Islet of Langerhans (tissue), 1 donor: ENCODE data around the gene TMEM18.
A peak's percentile ranks its signal among the peaks of the same experiment; 100 is the strongest.
"Not testable (repeated sequence)": the region's sequence is repeated elsewhere in the genome, so short reads cannot be mapped to it uniquely, and the experiment has no call there.

ENCODE experiments used
- FAIRE-seq: peaks from one replicate; lab custom pipeline; 2011; peaks lifted over from hg19 to GRCh38; lab: Jason Lieb, UNC

Gene TMEM18

DNA sequence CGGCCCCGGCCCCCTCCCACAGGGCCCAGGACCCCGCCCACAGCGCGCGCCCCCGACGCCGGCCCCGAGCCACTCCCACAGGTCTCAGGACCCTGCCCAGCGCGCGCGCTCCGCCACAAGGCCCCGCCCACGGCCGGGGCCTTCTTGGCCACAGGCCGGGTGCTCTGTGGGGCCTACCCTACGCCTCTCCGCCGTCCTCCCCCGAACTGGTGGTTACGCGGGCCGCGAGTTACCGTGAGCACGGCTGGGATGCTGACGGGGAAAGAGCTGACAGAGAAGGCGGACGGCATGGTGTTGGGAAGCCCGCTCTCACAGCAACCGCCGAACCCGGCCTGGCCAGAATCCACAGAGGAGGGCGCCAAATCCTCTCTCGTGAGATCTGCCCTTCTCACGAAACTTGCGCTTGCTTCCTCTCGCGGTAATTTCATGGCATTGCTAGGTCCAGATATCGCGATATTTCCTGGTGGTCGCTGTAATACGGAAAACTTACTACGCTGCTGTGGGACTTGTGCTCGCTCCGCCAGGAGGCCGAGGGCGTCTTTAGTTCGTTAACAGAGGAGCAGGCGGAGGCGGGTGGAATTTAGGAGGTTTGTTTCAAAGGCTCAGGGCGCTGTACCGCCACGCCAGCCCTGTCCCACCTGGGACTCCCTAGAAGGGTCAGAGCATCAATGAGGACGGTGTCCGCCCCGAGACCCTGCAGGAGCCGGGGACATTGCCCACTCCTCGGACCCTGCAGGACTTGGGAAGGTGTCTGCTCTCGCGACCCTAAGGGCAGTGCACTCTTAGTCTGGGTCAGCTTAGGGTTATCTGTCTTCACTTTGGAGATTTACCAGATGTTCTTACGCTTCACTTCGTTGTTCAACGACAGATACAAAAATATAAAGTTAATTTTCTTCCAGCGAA lies at the start of gene TMEM18:
Gene TMEM18 (minus strand): TSS at position 351 of the 903 bp plus-strand sequence. CDS start 61 bp downstream, at position 290.
- FAIRE-seq = peak; percentile 43

DNA sequence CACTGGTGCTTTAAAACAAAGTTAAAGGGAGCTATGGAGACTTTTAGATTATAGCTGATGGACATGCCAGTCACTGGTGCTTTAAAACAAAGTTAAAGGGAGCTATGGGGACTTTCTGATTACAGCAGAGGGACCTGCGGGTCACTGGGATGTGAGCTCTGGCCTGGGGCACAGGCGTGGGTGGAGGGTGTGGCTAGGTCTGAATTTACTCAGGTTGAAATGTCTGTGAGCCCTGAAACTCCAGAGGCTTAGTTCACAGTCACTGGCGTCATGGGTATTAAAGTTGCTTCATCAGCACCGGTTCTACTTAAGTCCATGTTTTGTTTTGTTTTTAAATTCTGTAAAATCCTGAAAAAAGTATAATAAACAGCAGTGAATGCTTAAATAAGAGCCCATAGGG lies 49.0 kb upstream of the TMEM18 start:
- FAIRE-seq = no peak

DNA sequence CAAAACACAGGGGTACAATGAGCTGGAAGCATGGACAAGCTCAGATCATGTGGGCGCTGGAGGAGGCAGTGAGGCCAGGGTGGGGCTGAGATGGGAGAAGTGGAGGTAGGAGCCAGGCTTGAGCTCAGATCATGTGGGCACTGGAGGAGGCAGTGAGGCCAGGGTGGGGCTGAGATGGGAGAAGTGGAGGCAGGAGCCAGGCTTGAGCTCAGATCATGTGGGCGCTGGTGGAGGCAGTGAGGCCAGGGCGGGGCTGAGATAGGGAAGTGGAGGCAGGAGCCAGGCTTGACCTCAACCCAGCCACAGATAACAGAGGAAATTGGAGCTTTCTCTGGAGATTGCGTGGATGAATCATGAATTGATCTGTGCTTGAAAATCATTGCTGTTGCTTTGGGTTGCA lies 48.3 kb upstream of the TMEM18 start:
- FAIRE-seq = no peak

DNA sequence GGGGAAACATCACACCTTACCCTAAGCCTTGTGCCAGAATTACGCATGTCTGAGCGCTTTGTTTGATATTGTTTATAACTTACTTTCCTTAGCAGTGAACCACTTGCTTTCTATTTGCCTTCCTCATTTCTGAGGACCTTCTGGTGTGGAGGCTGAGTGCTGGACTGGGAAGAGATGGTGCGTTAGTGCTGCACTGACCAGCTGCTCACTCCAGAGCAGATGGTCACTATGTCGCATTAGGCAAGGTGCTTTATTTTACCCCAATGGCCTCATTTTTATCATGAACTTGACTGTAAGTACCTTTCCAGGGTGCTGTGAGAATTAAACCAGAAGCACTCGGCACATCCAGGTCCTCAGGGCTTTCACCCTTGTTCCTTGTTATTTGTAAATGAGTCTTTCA lies 46.6 kb upstream of the TMEM18 start:
- no peak for FAIRE-seq

DNA sequence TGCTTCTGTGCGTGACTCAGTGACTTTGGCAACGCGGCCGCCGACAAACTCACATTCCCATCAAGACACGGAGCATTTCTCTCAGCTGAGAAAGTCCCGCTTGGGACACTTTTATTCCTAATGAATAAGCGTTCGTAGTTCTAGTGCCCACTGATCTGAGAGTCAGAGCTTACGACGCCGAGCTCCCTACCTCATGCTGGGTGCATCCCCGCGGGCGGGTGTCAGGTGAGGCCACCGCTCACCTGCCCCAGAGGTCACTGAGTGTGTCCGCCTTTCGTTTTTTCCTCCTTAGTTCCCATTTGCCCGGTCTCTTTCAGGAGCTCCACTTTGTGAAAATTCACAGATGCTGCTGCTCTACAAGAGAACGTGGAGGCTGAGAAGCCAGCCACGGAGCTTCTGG lies 43.6 kb upstream of the TMEM18 start:
- FAIRE-seq = no peak

DNA sequence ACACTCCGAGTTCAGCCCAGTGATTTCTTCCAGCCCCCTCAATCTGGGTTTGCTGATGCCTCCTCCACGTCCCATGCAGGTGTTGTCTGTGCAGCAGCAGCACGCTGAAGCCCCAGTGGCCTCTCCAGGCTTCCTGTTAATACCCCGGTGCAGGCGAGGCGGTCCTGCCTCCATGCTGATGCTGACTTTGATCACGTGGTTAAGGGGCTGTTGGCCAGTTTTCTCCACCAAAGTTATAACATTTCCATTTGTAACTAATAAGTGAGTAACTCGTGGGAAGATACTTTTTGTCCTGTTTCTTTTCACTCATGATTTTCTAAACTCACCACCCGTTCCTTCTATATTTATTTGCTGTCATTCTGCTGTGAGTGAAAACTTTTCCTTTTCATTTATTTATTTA lies 42.5 kb upstream of the TMEM18 start:
- FAIRE-seq = no peak

DNA sequence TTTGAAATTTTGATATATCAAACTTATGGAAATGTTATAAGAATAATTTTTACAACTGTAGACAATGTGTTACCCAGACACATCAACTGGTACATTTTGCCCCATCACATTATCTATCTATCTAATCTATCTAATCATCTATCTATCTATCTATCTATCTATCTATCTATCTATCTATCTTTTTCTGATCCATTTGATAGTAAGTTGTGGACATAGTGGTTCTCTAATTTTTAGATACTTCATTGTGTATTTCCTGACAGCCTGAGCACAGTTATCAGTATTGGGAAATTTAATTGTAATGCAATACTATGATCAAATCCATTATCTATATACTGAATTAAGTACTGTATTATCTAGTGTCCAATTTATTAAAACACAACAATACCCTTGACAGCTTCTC lies 42.0 kb upstream of the TMEM18 start:
- no peak for FAIRE-seq

DNA sequence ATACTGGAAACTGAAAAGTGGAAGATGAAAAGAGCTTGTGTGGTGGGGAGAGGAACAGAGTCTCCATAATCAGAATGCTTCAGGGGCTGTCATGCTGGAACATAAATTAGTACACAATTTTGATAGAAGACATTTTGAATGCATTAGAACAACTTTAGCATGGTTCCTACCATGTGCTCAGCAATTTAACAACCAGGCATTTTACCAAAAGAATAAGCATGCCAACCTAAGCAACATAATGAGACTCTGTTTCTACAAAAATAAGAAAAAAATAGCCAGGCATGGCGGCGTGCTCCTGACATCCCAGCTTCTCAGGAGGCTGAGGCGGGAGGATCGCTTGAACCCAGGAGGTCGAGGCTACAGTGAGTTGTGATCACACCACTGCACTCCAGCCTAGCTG lies 40.5 kb upstream of the TMEM18 start:
- no peak for FAIRE-seq

DNA sequence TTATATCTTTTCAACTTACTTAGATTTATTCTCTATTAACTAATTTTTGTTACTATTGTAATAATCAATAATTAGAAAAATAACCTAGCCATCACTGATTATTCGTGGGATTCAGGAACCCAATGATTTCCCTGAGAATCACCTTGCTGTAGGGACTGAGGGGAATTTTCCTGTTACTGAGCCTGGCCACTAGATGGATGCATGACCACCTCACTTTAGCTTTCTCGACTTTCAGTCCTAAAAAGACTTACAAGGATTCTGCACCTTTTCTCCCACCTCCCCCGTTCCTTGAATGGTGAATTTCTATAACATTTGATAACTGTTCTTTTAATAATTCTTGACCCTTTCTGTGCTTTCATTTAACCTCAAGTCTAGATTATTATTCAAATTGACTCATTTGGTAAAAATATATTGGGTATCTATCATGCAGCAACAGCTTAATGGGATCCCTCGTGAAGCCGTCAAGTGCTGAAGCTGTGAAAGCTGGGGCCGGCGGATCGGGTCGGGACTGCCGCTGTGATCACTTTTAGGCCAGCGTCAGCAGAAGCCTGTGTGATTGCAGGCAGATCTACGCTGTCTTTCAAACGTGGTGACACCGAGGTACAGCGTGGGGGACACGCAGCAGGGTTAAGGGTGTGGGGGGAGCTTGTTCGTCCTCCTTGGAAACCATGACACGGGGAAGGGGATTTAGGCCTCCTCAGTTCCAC lies 38.8 kb upstream of the TMEM18 start:
- no peak for FAIRE-seq

DNA sequence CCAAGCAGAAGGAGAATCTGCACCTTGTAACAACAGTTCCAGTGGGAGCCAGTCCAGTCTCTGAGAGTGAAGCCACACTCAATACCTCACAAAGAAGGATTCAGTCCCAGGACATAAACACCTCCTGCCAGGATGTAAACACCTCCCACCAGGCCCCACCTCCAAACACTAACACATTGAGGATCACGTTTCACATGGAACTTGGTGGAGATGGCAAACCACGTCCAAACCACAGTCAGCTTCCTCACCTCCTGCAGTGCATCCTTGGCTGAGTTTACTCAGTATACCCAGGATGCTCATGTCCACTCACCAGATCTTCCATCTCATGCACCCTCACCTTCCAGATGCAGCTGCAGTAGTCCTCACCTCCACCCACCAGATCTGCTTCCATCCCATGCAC lies 37.8 kb upstream of the TMEM18 start:
- FAIRE-seq = no peak

DNA sequence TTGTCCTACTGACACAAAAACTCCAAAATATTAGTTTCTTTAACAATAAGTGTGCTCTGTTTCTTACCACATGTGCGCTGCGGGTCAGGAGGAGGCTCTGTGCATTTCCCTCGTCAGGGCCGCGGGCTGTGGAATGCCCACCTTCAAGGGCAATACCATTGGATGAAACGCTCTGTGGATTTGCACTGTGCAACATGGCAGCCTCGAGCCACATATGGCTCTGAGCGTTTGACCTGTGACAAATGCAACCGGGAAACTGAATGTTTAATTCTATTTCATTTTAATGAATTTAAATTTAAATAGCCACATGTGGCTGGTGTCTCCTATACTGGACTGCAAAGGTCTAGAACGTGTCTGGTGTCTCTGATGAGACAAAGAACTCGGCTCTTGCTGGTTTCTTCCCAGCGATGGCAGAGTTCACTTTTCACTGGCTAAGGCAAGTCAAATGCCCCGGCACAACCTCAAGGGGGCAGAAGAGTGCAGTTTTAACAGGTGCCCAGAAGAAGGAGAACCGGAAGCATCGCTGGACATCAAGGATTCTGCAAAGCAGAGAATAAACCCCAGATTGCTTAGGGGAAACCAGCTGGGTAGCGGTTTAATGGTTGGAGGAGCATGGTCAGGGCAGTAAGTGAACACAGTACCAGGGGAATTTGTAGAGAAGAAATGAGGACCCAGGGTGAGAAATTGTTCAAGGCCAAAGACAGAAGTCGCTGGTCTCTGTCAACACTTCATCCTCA lies 37.0 kb upstream of the TMEM18 start:
- peak; percentile 83 for FAIRE-seq

DNA sequence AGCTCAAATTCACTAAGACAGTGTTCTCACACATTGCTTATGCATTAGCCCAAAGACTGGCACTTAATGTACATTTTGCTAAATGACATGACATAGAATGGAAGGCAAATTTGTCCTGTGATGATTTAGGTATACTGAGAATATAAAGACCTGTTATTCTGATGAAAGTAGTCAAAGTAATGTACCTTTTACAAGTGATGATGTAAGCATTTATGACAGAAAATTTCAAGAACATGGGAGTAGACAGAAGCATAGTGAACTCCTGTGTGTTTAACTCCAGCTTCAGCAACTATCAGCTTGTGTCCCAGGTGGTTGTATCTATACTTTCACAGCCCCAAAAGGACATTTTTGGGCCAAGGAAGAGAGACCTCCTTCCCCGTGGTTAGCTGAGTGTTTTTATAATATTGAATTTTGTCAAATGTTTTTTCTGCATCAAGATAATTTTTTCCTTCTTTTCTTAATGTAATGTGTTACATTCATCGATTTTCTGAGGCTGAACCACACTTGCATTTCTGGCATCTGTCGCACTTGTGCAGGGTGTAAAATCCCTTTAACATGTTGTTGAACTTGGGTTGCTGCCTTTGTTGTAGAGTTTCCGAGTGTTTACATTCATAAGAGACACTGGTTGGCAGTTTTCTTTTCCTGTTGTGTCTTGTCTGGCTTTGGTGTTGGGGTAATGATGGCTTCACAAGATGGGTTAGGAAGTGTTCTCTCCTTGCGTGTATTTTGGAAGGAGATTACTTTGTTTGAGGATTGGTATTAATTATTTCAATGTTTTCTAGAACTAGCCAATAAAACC lies 33.9 kb upstream of the TMEM18 start:
- FAIRE-seq = no peak

DNA sequence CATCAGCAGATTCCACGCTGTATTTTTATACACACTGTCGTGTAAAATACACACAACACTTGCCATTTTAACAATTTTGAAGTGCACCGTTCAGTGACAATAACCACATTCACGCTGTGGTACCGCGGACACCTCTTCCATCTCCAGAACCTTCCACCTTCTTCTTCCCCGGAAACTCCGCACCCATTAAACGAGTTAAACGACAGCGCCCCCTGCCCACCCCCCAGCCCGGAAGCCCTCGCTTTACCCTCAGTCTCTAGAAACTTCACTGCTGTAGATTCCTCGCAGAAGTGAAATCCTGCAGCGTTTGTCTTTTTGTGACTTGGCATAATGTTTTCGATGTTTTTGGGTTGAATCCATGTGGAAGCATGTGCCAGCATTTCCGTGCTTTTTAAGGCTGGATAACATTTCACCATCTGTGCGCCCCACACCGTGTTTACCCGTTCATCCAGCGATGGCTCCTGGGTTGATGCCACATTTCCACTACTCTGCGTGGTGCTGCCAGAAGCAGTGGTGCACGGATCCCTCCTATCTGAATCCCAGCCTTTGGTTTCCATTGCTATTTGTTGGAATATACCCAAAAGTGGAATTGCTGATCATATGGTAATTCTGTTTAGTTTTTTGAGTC lies 32.0 kb upstream of the TMEM18 start:
- no peak for FAIRE-seq

DNA sequence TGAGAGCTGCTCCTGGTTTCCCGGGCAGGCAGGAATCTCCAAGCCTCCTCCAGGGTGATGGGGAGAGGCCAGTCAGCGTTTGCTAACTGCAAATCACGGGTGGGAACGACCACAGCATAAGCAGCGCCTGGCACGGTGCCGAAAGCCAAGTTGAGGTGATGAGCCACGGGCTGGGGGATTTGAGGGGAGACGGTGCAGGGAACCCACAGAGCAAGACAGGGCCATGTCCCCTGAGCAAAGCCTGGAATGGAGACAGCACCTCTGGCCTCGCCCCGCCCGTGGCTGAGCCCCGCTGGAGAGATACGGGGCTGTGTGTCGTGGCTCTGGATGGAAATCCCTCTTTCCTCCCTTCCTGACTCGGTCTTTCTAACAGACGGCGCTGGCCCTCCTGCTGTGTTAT lies 31.5 kb upstream of the TMEM18 start:
- FAIRE-seq = no peak

DNA sequence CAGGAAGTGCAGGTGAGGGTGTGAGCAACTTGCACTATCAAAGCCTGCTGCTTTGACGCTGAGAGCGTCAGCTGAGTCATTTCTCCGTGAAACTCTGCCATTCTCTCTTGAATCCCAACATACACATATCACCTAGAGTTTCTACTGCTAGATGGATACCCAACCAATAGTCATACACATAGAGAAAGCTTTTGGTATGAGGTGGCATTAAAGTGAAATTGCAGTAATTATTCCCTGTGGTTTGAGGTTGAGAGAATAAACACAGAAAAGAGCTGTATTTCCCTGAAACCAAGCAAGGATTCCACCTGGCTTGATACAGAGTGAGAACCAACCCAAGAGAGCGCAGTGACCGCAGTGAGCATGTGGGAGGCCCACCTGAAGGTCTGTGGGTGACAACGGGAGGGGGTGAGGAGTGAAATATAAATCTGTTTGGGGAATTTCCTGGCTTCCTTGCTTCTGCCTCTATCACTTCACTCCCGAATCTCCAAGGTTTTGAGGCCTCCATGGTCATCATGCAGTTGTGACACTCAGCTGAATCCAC lies 28.8 kb upstream of the TMEM18 start:
- FAIRE-seq = no peak

DNA sequence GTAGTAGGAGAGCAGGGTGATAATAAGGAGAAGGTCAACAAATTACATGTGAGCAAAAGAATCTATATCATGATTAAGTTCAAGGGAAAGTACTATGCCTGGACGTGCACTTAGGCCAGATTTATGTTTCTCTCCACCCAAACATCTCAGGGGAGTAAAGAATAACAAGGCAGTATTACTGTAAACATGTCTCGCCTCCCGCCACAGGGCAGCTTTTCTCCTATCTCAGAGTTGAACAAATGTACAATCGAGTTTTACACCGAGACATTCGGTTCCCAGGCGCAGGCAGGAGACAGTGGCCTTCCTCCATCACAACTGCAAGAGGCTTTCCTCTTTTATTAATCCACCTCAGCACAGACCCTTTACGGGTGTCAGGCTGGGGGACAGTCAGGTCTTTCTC lies 25.6 kb upstream of the TMEM18 start:
- not testable (repeated sequence) for FAIRE-seq

DNA sequence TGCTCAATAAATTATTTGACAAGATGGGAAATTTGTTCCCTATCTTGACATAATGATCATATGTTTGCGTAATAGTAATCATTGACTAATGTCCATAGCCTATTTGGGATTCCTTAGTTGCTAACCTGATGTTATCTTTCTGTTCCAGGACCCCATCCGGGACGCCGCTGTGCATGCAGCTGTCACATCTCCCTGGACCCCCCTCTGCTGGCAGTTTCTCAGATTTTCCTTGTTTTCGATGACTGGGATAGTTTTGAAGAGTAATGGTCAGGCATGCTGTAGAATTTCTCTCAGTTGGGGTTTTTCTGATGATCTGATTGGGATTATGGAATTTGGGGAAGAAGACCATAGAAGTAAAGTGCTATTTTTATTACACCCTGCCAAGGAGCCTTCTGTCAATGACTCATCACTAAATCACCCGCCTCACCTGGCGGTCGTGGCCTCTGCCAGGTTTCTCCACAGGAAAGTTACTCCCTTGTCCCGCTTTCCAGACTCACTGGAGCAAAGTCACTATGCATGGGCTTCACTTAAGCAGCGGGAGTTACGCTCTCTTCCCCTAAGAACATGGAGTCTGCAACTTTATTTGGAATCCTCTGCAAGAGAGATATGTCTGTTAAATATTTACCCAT lies 19.9 kb upstream of the TMEM18 start:
- FAIRE-seq = no peak

DNA sequence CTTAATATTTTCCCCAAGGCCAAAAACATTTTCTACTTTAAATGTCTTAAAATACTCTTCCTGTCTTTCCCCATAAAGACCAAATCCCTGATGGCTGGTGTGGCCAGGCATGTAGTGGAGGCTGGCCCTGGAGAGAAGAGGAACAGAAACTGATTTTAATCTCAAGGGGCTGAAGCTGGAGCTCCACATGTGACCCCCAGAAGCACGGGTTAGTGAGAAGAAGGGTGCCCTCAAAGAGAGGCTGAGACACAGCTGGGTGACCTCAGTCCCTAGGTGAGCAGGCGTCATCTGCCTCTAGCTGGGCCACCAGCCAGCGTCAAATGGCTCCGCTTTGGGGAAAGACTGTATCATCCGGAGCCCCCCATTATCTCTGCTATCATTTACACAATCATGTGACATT lies 19.3 kb upstream of the TMEM18 start:
- no peak for FAIRE-seq

DNA sequence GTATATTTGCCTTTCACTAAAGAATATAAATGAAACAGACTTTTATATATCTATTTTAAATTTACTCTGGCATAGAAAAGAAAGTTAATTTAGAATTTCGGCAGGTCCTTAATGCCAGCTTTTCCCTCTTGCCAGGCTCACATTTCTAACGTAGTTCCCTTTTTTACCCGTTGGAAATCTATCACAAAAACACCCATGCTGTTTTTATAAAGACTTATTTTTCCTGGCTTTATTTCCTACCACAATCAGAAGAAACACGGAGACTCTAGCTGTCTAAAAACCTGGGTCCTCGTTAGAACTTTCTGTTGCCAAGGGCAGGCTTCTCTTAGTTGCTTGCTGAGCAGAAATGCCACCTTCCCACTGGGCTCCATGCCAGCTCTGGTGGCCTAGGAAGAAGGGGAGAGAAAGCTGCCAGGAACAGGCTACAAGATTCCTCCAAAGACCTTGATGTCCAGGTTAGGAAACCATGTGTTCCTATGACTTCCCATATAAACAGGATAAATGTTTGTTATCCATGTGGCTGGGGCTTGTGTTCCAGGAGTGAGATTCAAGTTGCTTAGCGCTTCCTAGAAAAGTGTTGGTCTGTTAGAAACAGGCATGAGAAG lies 17.8 kb upstream of the TMEM18 start:
- FAIRE-seq = no peak

DNA sequence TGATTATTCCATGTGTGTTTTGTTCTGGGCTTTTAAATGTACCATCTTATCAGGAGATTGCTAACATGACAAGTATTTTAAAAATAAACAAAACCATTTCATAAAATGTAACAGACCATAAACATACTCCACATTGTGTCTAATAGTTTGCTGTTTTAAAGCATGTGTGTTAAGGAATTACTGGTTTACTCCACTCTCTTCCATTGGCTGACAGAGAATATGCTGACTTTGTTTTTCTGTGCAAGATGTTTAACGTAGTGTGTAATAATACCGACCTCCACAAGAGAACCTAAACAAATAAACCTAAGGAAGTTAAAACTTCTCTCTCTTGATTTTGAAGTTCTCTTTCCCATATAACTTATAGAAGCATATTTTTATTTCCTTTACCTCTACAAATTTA lies 17.0 kb upstream of the TMEM18 start:
- no peak for FAIRE-seq
